ELF-1 (cell line): ENCODE data around the gene LILRA6.
"Not testable (repeated sequence)": the region's sequence is repeated elsewhere in the genome, so short reads cannot be mapped to it uniquely, and the experiment has no call there.

Source experiments
- DNase-seq: peaks from one replicate; pipeline ENCODE4 v3.0.0-alpha.2; 2016; ENCODE audit warnings: low read depth, low spot score

Gene LILRA6

DNA sequence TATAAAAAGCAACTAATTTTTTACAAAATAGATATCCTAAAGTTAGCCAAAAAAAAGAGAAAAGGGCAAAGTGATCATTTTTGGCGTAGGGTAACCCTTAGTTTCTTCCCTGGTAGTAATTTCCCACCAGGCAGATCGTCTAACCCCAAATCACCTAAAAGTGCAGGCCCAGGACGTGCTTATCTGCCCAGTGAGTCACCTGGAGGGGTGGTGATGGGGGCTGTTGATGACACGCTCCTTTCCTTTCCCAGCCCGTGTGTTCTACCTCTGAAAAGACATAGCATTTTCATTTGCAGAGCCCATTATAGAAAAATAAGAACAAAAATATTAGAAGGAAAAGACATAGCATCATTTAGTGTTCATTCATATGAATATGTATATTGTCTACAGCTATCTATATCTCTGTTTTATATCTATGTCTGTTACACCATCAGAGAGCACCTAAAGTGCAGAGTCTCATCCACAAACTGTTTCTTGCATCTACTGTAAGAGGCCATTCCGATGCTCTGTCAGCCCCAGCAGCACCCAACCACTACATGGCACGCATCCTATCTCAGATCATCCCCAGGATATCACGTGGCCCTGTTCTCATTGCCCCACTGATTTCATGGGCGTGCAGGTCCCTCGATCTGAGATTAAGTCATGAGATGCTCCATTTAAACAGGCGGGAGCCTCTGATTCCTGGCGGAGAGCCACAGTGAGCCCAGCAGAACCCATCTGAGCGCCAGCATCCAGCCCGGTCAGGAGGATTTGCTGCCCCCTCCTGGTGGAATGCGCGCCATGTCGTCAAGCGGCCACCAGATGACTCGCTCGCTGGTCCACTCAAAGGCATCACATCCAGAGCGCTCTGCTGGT is 11.3 kb downstream of the LILRA6 start:
- DNase-seq: peak; percentile 94

DNA sequence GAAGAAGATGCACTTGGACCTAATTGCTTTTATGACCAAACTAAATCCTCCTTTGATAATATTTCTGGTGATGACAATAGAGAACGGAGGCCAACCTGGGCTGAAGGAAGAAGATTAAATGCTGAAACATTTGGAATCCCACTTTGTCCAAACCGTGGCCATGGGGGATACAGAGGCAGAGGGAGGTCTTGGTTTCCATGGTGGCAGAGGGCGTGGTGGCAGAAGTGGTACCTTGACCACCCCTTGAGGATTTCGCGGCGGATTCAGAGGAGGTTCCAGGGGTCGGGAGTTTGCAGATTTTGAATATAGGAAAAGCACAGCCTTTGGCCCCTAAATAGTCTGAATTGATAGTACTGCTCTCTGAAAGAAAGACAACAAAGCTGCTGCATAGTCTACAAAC is 12.6 kb downstream of the LILRA6 start:
- DNase-seq: no peak

DNA sequence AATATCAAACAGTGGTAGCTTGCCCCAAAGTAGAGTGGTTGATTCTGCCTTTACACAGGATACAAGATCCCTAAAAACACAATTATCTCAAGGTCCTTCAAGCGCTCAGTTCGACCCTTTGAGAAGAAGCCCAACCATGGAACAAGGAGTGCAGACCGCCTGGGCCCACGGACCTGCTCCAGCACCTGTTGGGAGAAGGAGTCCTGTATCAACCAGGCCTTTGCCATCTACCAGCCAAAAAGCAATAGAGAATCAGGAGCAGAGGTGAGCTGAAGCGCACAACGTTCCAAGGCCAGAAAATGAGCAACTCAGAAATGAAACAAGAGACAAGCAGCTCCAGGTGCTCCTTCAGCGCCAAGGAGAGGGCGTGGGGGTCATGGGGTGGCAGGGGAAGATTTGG is 13.4 kb downstream of the LILRA6 start:
- DNase-seq: no peak

DNA sequence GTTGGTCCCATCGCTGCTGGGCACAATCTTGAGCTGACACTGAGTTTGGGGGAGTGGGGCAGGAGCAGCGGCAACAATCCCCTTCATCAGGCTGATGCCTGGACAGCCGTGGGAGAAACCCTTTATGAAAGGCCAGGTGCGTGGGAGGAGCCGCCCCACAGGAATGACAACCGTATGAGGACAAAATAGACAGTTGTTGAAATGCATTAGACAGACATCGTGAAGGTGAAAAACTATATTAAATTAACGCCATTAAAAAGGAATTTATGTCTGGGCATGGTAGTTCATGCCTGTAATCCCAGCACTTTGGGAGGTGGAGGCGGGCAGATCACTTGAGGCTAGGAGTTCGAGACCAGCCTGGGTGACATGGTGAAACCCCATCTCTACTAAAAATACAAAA is 18.0 kb downstream of the LILRA6 start:
- not testable (repeated sequence) for DNase-seq

DNA sequence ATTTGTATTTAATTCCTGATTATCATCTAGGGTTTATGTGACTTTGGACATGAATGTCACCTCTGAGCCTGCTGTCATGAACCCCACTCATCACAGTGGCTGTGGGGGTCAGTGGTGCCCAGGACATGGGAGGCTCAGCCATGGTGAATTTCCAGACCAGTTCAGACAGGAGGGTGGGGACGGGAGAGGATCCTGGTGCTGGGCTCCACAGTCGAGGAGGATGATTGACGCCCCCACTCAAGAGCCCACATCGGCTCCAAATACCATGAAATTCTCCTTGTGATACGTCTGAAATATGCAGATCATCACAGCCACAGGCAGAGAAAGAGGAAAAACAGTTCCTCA is 18.7 kb downstream of the LILRA6 start:
- DNase-seq: not testable (repeated sequence)

DNA sequence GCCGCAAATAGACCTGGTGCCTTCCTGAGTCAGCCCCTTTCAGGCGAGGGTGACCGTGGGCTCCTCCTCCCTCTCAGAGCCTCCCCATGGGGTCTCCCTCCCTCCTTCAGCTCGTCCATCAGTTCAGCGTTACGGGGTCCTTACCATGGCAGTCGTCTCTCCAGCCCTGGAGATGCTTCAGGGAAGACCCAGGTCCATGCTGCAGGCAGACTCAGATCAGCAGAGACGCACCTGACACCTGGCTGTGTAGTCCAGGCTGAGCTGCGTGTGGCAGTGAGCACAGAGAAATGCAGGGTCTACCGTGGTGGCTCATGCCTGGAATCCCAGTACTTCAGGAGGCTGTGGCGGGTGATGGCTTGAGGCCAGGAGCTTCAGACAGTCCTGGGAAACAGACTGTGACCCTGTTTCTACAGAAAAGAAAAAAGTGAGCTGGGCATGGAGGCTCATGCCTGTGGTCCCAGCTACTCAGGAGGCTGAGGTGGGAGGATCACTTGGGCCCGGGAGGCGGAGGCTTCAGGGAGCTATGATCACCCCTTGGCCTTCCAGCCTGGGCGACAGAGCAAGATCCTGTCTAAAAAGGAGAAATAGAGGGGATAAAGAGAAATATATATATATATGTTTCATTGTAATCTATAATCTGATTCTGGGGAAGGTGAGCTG is 19.2 kb downstream of the LILRA6 start:
- DNase-seq: not testable (repeated sequence)

DNA sequence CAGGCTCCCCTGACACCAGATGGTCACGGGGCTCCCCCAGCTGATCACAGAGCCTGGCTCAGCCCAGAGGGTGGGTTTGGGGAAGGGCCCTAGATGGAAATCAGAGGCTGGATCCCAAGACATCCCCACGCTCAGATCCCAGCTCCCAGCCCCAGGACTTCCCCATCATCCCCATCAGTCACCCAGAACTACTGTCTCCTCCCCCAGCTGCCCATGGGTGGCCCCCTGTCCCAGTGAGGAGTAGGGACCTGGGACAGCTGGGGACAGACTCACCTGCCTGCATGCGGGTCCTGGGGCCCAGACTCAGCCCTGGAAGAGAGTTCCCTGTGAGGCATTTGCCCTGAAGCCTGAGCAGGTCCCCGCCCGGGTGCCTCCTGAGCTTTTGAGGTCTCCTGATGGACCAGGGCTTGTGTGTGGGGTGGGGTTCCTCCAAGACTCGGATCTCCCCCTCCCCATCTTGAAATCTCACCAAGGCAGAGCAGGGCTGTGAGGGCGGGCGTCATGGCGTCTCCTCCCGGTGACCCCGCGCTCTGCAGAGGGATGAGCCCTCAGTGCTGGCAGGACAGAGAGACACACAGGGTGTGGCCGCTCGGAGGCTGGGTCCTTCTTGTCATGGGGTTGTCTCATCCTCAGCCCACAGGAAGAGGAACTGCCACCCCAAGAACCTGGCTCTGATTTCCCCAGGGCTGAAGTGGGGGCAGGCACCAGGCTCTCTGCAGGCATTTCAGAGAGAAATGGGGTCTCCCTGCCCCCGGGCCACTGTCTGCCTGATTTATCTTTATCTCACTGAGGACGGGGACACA is 19.9 kb downstream of the LILRA6 start, which contains the start of gene LILRB3:
Gene LILRB3 (minus strand): TSS at position 534 of the 803 bp plus-strand sequence. CDS start 31 bp downstream, at position 503.
- not testable (repeated sequence) for DNase-seq

DNA sequence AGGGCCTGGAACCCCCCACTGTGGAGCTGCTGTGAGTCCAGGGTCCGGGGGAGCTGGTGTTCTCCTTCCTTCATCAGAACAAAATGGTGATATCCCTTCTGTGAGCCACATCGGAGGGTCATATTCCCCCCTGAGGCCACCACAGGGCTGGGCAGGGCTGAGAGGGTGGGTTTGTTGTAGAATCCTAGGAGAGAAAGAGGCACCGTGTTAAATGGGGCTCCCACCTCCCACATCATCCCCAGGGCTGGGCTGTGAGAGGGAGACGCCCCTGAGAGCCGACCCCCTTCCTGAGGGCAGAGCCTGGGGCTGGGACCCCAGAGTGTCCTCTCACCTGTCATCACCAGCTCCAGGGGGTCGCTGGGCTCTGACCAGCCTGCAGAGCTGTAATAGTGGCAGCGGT is 20.6 kb downstream of the LILRA6 start:
- not testable (repeated sequence) for DNase-seq

DNA sequence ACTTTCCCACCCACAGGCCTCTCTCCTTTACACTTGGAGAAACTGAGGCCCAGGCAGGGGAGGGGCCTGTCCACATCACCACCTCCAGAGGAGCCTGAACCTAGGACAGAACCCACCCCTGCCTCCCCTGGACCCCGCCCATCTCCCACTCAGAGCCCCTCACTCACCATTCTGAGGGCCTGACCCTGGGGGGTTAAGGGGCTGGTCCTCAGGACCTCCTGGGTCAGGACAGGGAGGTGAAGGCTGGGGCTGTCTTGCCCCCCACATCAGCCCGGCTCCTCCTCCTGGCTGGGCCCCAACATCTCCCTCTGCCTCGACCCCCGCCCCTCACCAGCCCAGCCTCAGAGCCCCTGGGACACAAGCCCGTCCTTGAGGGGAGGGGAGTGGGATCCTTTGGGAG is 22.9 kb downstream of the LILRA6 start:
- DNase-seq: not testable (repeated sequence)

DNA sequence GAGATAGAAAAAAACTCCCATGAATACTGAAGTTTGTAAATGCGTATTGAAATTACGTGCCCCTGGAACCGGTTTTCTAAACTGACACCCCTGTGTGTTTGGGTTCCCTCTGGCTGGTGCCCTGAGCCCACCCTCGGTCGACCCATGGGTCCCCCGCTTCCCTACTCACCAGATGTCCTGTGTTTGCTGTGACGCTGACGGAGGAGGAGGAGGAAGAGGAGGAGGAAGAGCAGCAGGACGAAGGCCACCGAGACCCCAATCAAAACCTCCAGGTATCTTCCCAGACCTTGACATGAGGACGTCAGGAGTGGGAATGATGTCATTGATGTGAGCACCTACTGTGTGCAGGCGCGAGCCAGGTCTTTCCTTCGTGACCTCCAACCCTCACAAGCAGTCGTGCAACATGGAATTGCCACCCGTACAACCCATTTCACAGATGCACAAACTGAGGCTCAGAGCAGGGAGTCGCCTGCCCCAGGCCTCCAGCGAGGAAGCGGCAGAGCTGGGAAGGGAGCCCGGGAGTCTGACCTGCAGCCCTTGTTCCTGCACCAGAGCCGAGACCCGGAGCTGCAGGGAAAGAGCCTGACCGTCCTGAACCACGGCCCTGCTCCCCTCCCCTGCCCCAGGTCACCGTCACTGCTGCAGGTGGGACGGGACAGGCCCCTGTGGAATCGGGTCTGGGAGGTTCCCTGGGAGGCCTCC is 23.5 kb downstream of the LILRA6 start:
- no peak for DNase-seq

DNA sequence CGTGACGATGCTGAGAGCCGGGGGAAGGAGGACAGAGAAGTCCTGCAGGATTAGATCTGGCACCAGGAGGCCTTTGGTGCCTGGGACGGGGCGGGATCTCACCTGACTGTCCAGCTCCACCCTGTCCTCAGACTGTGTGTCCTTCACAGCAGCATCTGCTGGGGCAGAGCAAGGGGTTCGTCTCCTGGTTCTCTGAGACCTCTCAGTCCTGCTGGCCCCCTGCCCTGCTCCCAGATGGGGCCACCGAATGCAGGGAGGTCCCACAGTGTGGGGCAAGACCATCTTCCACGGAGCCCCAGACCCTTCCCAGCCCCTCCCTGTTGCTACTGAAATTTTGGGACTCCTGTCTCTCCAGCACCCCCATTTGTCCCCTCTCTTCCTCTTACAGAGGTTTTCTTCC is 24.3 kb downstream of the LILRA6 start:
- DNase-seq: no peak

DNA sequence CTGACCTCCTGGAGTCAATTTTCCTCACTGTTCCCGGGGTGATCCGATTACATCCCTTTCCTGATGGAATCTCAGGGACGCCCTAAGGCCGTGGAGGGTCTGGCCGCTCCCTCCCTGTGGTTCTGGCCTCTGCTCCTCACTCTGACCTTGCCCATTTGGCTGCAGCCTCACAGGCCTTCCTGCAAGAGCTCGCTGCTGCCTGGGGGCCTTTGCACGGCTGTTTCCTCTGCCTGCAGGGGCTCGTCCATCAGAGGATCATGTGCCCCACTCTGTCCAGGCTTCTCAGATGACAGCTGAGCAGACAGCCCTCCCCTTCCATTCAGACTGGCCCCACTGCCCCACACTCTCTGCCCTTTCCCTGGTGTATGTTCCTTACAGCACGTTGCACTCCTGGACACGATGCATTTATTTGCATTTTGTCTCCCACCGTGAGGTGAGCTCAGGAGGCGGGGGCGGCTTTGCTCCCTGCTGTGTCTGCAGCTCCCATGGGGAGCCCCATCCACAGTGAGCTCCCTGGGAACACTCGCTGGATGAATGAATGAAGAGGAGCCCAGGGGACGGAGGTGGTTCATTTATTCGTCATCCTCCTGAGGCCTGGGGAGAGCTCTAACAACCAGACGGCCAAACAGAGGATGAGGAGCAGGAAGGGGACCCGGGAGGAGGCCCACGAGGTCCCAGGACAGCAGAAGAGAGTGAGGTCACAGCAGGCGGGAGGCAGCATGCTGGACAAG is 24.9 kb downstream of the LILRA6 start:
- peak; percentile 82 for DNase-seq

DNA sequence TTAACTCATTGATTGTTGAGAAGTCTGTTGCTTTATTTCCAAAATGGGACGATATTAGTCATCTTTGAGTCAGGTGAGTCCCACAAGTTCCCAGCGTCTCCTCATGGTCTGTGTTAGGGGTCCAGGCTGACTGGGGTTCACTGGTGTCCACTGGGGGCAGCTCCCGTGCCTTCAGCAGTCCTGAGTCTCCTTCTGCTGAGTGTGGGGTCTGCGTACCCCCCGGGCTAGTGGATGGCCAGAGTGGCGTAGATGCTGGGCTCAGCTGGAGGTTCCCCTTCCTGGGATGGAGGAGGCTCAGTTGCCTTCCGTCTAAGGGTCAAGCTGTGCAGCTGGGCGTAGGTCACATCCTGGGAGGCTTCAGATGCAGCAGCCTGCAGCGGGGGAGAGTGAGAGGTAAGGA is 25.7 kb downstream of the LILRA6 start:
- no peak for DNase-seq

DNA sequence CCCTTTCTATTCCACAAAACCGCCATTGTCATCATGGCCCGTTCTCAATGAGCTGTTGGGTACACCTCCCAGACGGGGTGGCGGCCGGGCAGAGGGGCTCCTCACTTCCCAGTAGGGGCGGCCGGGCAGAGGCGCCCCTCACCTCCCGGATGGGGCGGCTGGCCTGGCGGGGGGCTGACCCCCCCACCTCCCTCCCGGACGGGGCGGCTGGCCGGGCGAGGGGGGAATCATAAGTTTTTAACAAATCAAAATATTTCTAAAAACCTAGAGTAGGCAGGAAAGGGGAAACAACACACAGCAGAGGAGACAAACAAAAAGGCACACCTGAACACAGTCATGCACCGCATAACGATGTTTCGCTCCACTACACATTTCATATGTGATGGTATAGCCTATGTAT is 27.9 kb downstream of the LILRA6 start:
- not testable (repeated sequence) for DNase-seq

DNA sequence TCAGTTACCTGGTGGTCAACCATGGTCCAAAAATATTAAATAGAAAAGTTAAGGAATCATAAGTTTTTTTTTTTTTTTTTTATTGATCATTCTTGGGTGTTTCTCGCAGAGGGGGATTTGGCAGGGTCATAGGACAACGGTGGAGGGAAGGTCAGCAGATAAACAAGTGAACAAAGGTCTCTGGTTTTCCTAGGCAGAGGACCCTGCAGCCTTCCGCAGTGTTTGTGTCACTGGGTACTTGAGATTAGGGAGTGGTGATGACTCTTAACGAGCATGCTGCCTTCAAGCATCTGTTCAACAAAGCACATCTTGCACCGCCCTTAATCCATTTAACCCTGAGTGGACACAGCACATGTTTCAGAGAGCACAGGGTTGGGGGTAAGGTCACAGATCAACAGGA is 28.4 kb downstream of the LILRA6 start:
- DNase-seq: not testable (repeated sequence)

DNA sequence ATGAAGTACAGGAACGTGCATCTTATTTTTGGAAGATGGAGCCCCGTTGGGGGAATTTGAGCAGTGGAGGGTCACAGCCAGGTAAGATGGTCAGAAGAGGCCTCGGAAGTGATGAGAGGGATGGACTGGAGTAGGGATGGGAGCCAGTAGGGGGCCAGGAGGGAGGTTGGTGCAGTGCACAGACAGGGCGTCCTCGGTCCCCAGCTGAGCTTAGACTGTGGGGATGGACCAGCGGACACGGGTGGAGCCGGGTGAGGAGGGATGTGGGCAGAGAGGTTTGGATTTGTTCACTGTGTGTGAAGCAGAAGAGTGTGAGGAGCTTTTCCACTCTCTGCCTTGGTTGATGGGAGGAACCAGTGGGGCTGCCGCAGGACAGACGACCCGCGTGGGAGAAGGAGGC is 31.4 kb downstream of the LILRA6 start:
- no peak for DNase-seq

DNA sequence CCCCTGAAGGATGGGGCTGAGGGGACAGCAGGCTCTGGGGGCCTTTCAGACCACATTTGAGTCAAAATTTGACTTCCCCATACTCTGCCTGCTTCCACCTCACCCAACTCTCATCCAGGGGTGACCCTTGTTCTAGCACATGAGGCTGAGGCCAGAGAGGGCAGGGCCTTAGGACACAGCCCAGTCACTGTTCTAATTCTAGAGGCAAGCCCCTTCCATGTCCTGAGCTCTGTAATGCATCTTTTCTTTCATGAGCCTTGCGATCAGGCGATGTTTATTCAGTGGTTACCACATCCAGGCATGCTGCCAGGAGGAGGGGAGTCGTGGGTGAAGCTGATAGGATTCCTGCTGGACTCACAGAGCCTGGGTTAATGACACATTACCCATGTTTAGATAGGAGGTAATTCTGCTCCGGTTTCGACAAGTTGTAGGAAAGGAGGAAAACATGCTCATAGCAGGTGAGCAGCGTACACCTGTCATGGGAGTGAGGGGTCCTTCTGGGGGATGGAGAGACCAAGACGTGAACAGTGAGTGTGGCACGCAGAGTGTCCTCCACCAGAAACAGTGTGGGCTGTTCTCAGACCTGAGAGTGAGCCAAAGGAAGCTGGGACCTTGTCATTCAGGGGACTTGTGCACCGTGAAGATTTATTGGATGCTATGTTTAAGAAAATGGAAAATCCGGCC is 32.6 kb downstream of the LILRA6 start:
- no peak for DNase-seq

DNA sequence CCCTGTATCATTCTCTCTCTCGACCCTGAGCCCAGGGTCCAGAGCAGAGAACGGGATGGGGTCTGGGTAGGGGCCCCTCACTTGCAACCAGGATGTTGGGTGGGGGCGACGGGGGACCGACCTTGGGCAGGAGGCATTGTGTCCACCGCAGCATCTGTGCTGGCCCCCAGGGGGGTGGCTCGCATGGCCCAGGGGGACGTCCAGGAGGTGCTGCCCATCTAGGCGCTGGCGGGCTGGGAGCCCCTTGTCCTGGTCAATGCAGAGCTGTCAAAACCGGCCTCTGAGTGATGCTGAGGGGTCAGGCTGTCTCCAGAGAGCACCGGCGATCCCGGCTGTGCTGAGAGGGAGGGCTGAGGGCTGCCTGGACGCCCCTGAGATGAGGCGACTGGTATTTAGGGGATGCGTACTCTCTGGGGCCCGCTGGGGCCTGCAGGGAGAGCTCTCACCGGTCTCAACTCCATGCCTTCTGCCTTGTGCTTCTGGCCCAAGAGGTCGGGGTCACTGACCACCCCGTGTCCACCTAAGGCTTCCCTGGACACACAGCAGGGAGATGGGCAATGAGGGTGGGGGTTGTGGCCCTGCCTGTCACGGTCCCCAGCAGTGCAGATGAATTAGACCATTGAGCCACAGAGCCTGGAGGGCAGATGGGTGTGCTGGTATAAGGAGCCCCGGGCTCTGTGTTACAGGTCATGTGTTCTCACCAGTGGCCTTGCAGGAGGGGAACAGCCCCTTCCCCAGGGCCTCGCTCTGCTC is 33.4 kb downstream of the LILRA6 start:
- peak; percentile 49 for DNase-seq

DNA sequence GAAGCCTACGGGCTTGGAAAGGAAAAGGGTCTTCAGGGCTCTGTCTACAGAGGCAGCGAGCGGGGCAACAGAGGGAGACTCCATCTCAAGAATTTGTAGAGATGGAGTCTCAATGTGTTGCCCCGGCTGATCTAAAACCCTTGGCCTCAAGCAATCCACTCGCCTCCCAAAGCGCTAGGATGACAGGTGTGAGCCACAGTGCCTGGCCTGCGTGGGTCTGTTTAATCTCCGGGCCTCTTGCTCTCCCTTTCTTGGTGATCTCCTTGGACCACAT is 33.9 kb downstream of the LILRA6 start:
- DNase-seq: no peak
